ENCODE results near the gene SCN5A. TPM values are rescaled to one million over a fixed set of nuclear protein-coding genes. Genes with fewer than 3 reads are reported as not detected.

Gene SCN5A
- total RNA-seq, 1 experiment from 2014 or later = 11.5 TPM

DNA sequence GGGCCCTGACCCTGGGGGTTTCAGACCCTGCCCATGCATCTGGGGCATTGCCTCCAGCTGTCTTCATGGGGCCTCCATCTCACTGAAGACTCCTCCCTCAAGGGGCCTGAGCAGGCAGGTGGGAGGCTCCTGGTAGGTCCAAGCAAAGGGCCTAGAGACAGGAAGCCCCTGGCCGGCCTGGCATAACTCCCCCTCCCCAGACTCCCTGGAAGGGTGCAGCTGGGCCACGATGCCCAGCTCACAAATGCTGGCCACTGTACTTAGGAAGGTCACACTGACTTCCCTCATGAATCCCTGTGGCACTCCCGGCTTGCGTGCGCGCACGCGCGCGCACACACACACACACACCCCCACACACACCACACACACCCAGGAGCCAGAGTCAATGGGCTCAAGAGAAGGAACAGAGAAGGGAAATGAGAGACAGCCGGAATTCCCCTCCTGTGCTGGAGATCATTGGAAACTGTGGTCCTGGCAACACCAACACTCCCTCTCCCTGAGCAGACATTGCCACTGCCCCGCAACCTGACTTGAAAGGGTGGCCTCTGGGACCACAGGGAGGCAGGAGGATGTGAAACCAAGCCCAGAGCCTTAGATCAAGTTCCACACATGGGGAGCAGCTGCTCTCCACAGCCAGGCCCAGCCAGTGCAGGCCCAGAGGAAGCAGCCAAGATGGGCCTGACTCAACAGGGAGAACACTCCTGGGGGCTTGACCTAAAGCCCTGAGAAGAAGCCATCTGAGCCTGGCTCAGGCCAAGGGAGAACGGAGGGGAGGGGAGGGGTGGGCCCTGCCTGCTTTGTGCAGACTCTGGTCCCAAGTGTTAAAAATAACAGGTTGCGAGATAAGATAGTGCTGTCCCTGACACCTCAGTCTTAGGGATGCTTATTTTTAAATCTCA, 69.7 kb downstream of the SCN5A start (continued):
- no peak for TF ChIP-seq REST (IDR thresholded peaks at IDR 0.05; ENCODE audit: low read depth)

GRCh38 chr3:38579141-38579540, 70.3 kb downstream of the SCN5A start:
- DNase-seq (ENCODE audit: low read depth, low spot score) = no peak
- POLR2A ChIA-PET = no interaction called here

More at GRCh38 chr3:38579141-38579540, 70.3 kb downstream of the SCN5A start:
- Histone ChIP-seq H3K4me2 (ENCODE audit: low read length) (no peak overlapping the region), H3K4me3 (replicated peaks in 1 of 2; ENCODE audit: low read depth in 1 of 2, low read length in 2 of 2) (no peak overlapping the region), H3K27me3 (ENCODE audit: insufficient read depth, low read length) (no peaks in the 10 kb centered on the region), H2AFZ (ENCODE audit: low read depth, low read length, poor library complexity, severe bottlenecking) (no peak overlapping the region), H3K9me3 (ENCODE audit: control insufficient read depth in 1 of 2, insufficient read depth in 1 of 2, low read depth in 1 of 2, low read length in 2 of 2) (no peaks in the 10 kb centered on the region), H3K36me3 (ENCODE audit: control insufficient read depth in 1 of 2, insufficient read depth in 2 of 2, low read length in 2 of 2) (no peaks in the 10 kb centered on the region), H3K4me1 (ENCODE audit: control insufficient read depth in 1 of 2, insufficient read depth in 2 of 2, low read length in 2 of 2) (no peaks in the 10 kb centered on the region), H3K9ac (ENCODE audit: low read length) (no peak overlapping the region), H3K27ac (ENCODE audit: low read depth, low read length) (no peak overlapping the region), H3K9me2 (ENCODE audit: insufficient read depth) (no peaks in the 10 kb centered on the region), H4K20me1 (ENCODE audit: insufficient read depth) (no peaks in the 10 kb centered on the region), H3K79me2 (ENCODE audit: insufficient read depth, low read length) (no peaks in the 10 kb centered on the region)
- BruUV-seq (replicated peaks) = no TSS peak
- intact Hi-C loops (cut with micrococcal nuclease) = no loop called here
- ATAC-seq = no peak
- RAD21 ChIA-PET (ENCODE audit: low non-redundant PET in 1 of 2, low total read pairs in 2 of 2, uncharacterized antibody in 2 of 2, unreplicated experiment in 2 of 2) = no interaction called here
- TF ChIP-seq POLR2AphosphoS5 (IDR thresholded peaks at IDR 0.05; ENCODE audit: low read depth, low read length) = no peak
- TF ChIP-seq ZFX (IDR thresholded peaks at IDR 0.05) = no peak
- no peak for TF ChIP-seq TCF7L2 (IDR thresholded peaks at IDR 0.05; ENCODE audit: borderline replicate concordance, extremely low read depth, insufficient read depth, insufficient read length)
- TF ChIP-seq SIN3A (IDR thresholded peaks at IDR 0.05; ENCODE audit: low read depth) = no peak
- TF ChIP-seq EZH2phosphoT487 (IDR thresholded peaks at IDR 0.05; ENCODE audit: borderline replicate concordance) = no peak
- no peak for TF ChIP-seq JUND (IDR thresholded peaks at IDR 0.05)
- TF ChIP-seq RAD21 (IDR thresholded peaks at IDR 0.05; ENCODE audit: low read depth) = no peak
- no peak for TF ChIP-seq YY1 (IDR thresholded peaks at IDR 0.05; ENCODE audit: extremely low read depth, insufficient replicate concordance, low read depth, low read length)
- no peak for TF ChIP-seq MAX (IDR thresholded peaks at IDR 0.05)
- TF ChIP-seq ELF1 (IDR thresholded peaks at IDR 0.05; ENCODE audit: borderline replicate concordance, low read depth) = no peak
- no peak for TF ChIP-seq SP1 (IDR thresholded peaks at IDR 0.05; ENCODE audit: low read depth)
- CTCF ChIA-PET = no interaction called here
